NCI-H146 (cell line): Measurements from ENCODE around the gene TERT.

Experiments
- DNase-seq: peaks from one replicate; lab custom pipeline; 2025; lab: John Stamatoyannopoulos, UW

TERT gene

GRCh38 chr5:1219098-1219767 lies 75.6 kb downstream of the TERT start:
- no peak for DNase-seq

- no peak for DNase-seq
Measured at GRCh38 chr5:1218351-1219080, 76.4 kb downstream of the TERT start.

GRCh38 chr5:1217596-1218206 lies 77.2 kb downstream of the TERT start:
- no peak for DNase-seq

GRCh38 chr5:1216918-1217295 lies 78.0 kb downstream of the TERT start:
- DNase-seq, result no peak

GRCh38 chr5:1216211-1216917 lies 78.5 kb downstream of the TERT start:
- DNase-seq, result no peak

GRCh38 chr5:1215320-1216096 lies 79.4 kb downstream of the TERT start:
- no peak for DNase-seq

- DNase-seq, result peak; percentile 31
Measured at GRCh38 chr5:1214936-1215220, 80.0 kb downstream of the TERT start.

GRCh38 chr5:1214163-1214935 lies 80.5 kb downstream of the TERT start:
- DNase-seq, result no peak

- no peak for DNase-seq
Measured at GRCh38 chr5:1213508-1214162, 81.2 kb downstream of the TERT start.

- DNase-seq, result no peak
Measured at GRCh38 chr5:1212881-1213280, 82.0 kb downstream of the TERT start.

GRCh38 chr5:1212271-1212670 lies 82.6 kb downstream of the TERT start:
- DNase-seq, result no peak

GRCh38 chr5:1211701-1212100 lies 83.2 kb downstream of the TERT start:
- DNase-seq, result no peak

- DNase-seq, result no peak
Measured at GRCh38 chr5:1210832-1211251, 84.0 kb downstream of the TERT start.

- no peak for DNase-seq
Measured at GRCh38 chr5:1209896-1210776, 84.7 kb downstream of the TERT start.

- DNase-seq, result no peak
Measured at GRCh38 chr5:1209489-1209852, 85.4 kb downstream of the TERT start.

- peak; percentile 89 for DNase-seq
Measured at GRCh38 chr5:1208743-1209488, 86.0 kb downstream of the TERT start.

GRCh38 chr5:1208221-1208742 lies 86.6 kb downstream of the TERT start:
- no peak for DNase-seq

GRCh38 chr5:1207555-1207954 lies 87.3 kb downstream of the TERT start:
- DNase-seq, result no peak
